Measurements from ENCODE around the gene CLBA1.

DNA sequence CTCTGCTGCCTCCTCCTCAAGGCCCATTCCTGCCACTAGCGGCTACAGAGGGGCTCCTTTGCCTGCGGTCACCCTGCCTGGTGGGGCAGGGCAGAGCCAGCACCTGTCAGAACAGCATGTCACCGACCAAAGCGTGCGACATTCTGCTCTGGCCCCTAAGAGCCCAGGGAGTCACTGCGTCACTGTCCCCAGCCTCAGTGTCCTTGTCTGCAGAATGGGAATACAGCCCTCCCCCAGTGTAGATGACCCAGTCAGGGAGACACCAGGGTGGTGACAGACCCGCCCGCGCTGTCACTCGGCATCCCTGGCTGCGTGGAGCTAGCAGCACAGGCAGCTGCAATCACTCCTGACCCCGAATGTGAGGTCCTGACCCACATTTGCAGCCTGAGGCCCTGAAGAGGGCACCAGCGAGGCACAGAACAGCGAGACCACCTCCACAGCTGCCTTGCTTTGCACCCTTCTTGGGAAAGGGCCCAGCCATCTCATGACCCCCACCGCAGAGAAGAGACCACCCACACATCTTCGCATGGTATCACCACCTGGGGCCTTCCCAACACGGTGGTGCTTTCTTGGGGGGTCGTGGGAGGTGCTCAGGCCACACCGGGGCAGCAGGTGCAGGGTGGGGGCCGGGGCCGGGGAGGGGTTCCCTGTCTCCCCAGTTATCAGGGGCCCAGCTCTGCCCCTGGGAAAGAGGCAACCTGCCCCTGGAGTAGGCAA is 9.9 kb upstream of the CLBA1 start:
- no peak for TF ChIP-seq CHD4 (IDR thresholded peaks at IDR 0.05; ENCODE audit: borderline replicate concordance)
- TF ChIP-seq, protein P1, sequence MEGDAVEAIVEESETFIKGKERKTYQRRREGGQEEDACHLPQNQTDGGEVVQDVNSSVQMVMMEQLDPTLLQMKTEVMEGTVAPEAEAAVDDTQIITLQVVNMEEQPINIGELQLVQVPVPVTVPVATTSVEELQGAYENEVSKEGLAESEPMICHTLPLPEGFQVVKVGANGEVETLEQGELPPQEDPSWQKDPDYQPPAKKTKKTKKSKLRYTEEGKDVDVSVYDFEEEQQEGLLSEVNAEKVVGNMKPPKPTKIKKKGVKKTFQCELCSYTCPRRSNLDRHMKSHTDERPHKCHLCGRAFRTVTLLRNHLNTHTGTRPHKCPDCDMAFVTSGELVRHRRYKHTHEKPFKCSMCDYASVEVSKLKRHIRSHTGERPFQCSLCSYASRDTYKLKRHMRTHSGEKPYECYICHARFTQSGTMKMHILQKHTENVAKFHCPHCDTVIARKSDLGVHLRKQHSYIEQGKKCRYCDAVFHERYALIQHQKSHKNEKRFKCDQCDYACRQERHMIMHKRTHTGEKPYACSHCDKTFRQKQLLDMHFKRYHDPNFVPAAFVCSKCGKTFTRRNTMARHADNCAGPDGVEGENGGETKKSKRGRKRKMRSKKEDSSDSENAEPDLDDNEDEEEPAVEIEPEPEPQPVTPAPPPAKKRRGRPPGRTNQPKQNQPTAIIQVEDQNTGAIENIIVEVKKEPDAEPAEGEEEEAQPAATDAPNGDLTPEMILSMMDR (IDR thresholded peaks at IDR 0.05), result no peak
- no peak for TF ChIP-seq EP300 (IDR thresholded peaks at IDR 0.05)
- TF ChIP-seq POLR2A (IDR thresholded peaks at IDR 0.05; ENCODE audit: low read length), result no peak
- TF ChIP-seq RAD21 (conservative IDR thresholded peaks at IDR 0.05 in 1 of 2, IDR thresholded peaks at IDR 0.05 in 1 of 2), result peak in 1 of 2 experiments; percentile 42; a peak in 1 of 5 replicates
- no peak for TF ChIP-seq TP53 (CRISPR knock-in tag; IDR thresholded peaks at IDR 0.05)
